GM21717 (cell line): Measurements from ENCODE around the gene BRSK1.

ENCODE experiments used
- ATAC-seq: cut with Tn5 transposase; IDR thresholded peaks from one replicate; pipeline ENCODE4 v1.9.1; 2021; ENCODE audit warnings: mild to moderate bottlenecking, moderate library complexity; ENCODE audit not compliant: unreplicated experiment

Gene BRSK1

DNA sequence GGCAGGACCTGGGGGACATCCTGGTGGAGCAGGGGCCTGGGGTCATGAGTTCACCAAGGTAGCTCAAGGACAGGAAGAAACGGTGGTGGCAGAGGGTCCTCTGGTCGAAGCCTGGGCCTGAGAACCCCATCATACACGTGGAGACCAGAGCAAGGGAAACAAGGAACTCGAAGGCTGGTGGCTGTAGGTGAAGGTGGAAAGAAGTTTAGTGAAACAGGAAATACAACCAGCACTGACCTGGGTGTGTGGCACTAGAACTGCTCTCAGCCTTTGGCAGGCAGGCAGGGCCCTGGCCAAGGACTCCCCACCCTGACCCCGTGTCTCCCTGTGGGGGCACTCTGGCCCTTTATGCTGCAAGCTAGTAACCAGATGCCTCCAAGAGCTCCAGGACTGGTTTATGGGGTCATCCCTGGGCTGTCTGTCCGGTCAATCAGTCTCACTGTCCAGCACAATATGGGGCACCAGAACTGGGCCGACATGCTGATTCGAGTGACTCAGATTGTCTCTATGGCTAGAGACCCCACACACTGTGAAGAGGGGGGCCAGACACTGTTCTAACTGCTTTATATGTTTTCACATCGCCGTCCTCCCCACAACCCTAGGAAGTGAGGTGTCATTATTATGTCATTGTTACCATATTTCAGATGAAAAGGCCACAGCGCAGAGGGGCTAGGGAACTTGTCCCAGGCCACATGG lies 67.0 kb downstream of the BRSK1 start:
- ATAC-seq: no peak

DNA sequence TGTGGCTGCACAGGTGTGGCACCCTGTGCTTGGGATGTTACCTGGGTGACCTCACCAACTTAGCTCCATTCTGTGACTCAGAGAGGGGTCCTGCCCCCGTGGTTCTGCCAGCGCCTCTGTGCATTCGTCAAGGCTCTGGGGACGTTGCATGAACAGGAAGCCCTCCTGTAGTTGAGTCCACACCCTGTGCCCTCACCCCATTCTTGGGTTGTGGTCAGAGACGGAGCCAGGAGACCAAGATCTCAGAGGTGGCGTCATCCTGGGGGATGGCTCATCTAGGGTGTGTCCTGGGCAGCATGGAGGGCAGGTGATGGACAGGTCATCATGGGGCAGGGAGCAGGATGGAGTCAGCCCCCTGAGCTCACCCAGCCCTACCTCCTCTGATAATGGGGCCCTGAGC lies 68.2 kb downstream of the BRSK1 start:
- ATAC-seq: no peak

DNA sequence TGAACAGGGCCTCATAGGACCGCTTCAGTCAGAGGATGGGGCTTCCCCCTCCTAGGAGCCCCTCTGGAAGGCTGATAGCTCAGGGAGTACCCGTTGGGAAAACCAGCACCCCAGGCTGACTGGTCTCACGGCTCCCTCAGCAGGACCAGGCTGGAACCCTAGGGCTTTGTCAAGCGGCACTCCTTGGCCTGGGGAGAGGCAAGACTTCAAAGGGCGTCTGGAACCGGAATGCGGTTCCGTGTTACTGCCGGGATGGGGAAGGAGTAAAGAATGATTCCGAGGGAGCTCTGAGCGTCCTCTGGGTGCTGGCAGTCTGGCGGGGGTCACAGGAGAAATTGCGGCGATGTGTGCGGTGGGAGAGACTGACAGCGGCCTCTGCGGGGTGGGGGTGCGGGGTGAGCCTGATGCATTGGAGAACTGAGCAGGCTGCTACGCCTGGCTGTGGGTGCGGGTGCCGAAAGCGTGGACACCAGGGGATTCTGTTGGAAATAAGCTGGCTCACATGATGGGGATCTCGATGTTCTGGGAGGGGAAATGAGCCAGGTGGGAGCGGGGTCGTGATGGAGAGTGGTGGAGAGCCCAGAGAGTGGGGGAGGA lies 68.8 kb downstream of the BRSK1 start:
- no peak for ATAC-seq

DNA sequence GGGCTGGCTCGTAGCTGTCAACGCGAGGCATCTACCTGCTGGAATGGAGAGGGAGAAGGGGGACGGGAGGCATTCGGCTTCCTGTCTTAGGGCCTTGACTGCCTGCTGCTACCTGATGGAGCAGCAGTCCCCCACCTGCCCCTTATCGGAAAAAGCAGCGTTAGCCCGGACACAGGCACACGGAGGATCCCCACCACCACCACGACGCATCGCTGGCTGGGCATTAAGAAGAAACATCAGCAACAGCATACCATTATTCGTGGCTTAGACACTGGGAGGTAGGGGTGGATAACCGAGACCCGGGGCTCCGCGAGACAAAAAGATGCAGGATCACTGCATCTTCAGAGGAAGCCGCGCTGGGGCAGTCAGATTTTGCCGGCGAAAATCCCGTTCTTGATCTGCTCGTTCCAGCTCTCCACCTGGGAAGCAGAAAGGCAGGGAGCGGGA lies 69.6 kb downstream of the BRSK1 start:
- no peak for ATAC-seq

DNA sequence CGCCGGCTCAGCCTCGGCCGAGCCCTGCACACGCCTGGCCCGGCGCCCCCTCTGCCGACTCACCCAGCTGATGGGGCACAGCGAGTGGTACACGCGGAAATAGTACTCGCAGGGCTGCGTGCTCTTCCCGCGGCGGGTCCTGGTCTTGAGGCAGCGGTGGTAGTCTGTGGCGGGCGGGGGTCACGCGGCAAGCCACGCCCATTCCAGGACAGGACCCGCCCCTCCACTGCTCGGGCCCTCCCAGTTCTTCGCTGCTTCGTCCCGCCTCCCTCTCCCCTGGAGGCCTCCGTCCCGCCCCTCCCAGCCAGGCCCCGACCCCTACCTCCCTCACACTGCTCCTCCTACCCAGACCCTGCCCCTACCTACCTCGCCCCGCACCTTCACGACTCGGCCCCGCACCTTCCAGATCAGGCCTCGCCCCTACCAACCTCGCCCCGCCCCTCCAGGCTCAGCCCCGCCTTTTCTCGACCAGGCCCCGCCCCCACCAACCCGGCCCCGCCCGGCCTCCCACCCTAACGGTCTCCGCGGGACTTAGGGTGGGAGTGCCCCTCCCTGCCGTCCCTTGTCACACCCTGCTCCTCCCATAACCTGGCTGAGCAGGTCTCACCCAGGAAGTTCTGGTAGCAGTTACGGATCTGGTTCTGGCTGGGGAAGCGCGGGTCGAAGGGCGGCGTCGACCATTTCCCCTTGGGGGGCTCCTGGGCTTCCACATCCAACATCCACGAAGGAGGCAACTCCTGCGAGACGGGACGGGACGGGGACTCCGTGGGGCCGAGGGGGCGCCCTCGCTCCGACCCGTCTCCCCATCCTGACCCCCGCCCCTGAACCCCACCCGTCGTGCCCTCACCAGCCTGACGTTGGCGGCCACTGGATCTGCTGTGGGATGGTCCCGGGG lies 70.3 kb downstream of the BRSK1 start:
- ATAC-seq: no peak

DNA sequence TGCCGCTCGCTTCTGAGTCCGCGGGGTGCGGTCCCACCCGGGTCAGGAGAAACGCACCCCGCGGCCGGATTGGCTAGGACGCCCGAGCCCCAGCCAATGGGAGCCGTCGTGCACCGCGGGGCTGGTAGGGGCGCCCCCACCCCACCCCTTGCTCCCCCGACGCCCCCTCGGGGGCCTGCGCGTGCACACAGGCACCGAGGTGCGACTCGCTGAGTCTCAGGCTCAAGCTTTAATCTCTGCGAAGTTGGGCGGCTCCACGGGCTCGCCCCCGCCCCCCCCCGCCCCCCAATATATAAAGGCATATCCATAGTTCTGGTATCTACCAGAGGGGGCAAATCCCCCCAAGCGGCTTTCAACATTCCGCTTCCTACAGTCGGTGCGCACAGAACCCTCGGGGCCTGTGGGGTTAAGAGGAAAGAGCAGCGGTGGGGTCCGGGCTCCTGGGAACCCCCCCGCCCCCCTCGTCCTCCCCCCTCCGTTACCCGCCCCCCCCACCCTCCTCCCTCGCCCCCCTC lies 71.0 kb downstream of the BRSK1 start, which contains the start of gene COX6B2:
COX6B2 (minus strand) TSS at position 22 of the 515 bp plus-strand sequence. CDS start 198 bp downstream, outside the sequence.
- ATAC-seq: no peak

DNA sequence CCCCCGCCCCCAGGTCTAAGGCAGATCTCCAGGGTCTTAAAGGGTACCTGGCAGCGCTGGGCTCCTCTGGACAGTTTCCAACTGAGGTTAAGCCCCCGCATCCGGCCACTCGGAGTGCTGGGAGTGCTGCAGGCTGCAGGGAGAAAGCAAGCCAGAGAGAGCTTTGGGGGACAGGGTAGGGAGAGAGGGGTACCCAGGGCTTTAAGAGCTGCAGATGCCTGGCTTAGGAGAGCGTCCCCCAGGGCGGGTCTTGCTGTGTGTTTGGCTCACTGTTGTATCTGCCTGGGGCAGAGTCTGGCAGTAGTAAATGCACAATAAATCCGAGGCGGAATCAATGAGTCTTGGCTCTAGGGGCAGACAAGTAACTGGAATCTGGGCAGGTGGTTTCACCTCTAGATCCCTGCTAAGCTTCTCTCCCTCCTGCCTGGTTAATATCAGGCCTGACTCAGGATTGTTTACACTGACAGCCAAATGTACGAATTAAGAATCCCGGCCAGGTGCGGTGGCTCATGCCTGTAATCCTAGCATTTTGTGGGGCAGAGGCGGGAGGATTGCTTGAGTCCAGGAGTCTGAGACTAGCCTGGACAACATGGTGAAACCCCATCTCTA lies 71.5 kb downstream of the BRSK1 start:
- no peak for ATAC-seq

DNA sequence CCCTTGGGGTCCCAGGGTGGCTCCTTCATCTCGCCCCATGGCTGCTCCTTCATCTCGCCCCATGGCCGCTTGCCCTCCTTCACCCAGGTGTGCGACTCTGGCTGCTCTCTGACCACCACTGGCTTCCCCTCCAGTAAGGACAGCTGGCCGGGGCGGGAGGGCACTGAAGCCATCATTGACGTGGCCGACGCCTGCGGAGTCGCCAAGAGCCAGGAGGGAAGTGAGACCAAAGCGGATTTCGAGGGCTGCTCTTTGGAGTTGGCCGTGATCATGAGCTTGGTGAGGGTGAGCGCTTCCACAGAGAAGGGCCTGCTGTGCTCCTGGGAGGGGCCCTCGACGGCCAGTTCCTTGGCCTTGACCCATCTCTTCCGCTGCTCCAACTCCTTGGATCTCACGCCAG lies 74.7 kb downstream of the BRSK1 start:
- ATAC-seq: no peak

DNA sequence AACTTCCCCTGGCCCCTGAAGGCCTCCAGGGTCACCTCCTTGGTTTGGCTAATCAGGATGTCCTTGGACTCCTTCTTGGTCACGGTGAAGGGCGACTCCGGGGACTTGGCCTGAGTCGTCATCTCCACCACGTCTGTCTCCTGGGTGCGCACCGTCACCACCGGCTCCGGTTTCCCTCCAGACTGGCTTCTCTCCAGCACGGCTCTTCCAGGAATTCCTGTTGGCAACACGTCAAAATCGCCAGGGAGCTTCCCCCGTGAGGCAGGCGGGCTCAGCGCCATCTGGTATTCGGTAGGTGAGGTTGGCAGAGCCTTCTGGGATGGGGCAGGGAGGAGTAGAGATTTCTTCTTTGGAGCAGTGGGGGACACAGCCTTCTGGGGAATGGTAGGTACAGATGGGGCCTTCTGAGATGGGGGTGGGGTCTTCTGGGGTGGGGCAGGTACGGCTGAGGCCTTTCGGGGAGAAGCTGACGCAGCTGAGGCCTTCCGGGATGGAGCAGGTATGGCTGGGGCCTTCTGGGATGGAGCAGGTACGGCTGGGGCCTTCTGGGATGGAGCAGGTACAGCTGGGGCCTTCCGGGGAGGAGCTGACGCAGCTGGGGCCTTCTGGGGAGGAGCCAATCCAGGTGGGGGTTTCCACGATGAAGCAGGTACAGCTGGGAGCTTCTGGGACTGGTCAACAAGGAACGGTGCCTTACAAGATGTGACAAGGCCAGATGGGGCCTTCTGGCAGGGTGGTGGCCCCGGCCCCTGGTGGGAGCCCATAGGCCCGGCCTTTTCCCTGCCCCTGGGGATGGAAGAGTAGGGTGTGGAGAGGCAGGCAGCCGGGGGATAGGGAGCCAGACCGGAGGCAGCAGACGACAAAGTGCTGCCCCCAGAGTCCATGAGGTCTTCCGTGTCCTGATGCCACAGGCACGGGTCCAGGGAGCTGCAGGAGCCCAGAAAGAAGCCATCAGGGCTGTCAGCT lies 75.4 kb downstream of the BRSK1 start:
- ATAC-seq: no peak

DNA sequence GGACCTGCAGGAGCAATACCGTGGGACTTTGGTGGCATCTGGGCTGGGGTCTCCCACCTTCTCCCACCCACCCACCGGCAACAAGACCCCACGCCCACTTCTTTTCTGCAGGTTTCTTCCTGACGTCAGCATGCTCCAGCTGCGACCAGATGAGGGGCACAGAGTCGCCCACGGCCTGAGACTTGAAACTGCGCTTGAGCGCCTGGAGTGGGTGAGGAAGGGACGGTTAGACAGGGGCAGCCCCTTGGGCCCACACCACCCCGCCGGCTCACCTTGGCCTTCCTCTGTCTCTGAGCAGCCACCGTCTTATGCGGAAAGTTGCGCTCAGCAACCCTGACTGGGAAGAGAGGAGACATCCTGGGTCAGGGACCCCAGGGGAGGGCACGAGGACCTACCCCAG lies 77.1 kb downstream of the BRSK1 start:
- no peak for ATAC-seq
